Stomach (tissue), 9 donors: ENCODE measurements around the gene UGT8. TPM values are rescaled to one million over a fixed set of nuclear protein-coding genes. Genes with fewer than 3 reads are reported as not detected.
A peak's percentile ranks its signal among the peaks of the same experiment; 100 is the strongest.

Source experiments
- DNase-seq, 2 donors: peaks; one replicate each; pipeline versions ENCODE4 v3.0.0 to v3.0.0-alpha.2; 2013 to 2019
- H3K27ac ChIP-seq, 5 donors: fragments of 200-600 bp in 4 of 5; sonication (generic) in 4 of 5; one replicate each; pipeline ENCODE4 v1.5.1; 2013 to 2019; ENCODE audit warnings: mild to moderate bottlenecking in 1 of 5, moderate library complexity in 1 of 5
- H3K27me3 ChIP-seq, 3 donors: fragments of 200-600 bp; sonication (generic); one replicate each; pipeline ENCODE4 v1.5.1; 2017 to 2019; ENCODE audit warnings: mixed run types in 1 of 3
- H3K36me3 ChIP-seq, 4 donors: fragments of 200-600 bp; sonication (generic); 1 replicate in 3 of 4; 2 replicates in 1 of 4; pipeline ENCODE4 v1.5.1; 2016 to 2019
- H3K4me1 ChIP-seq, 4 donors: fragments of 200-600 bp; sonication (generic); one replicate each; pipeline ENCODE4 v1.5.1; 2016 to 2019
- H3K4me3 ChIP-seq, 4 donors: fragments of 200-600 bp; sonication (generic) in 3 of 4; one replicate each; pipeline ENCODE4 v1.5.1; 2016 to 2019; ENCODE audit warnings: mild to moderate bottlenecking in 1 of 4
- H3K9me3 ChIP-seq, 4 donors: fragments of 200-600 bp; sonication (generic); one replicate each; pipeline ENCODE4 v1.5.1; 2016 to 2019
- CTCF ChIP-seq, 7 experiments: fragments of 450-650 bp in 4 of 7; fragments of 200-600 bp in 3 of 7; sonication (generic) in 3 of 7; IDR thresholded peaks; one replicate each; pipeline ENCODE4 v1.5.1; 2016 to 2019; ENCODE audit warnings: antibody characterized with exemption in 7 of 7, control low read depth in 2 of 7, mild to moderate bottlenecking in 1 of 7
- EP300 ChIP-seq: sonication (generic); formaldehyde crosslinking; IDR thresholded peaks from one replicate; pipeline ENCODE4 v1.6.1; 2017; ENCODE audit warnings: antibody characterized with exemption
- POLR2A ChIP-seq, 4 donors: fragments of 450-650 bp; IDR thresholded peaks; one replicate each; pipeline ENCODE4 v1.6.1; 2016; ENCODE audit warnings: antibody characterized with exemption in 4 of 4, control low read depth in 2 of 4, mild to moderate bottlenecking in 1 of 4, moderate library complexity in 1 of 4
- POLR2AphosphoS5 ChIP-seq, 3 donors: sonication (generic); formaldehyde crosslinking; IDR thresholded peaks; one replicate each; pipeline ENCODE4 v1.6.1; 2016; ENCODE audit warnings: antibody characterized with exemption in 3 of 3
- WGBS, 5 donors: extraction: QIAGEN DNeasy Blood & Tissue Kit in 3 of 5; methylation state at CpG; one replicate each; pipeline versions ENCODE4 v1.1.5 to v1.1.7; 2013 to 2018; 5-methylcytosine and 5-hydroxymethylcytosine counted together
- intact Hi-C: fragments of 100-400 bp; cut with DNase I; formaldehyde crosslinking; loops from one replicate; pipeline ENCODE4 v1.15.1; 2023; ENCODE audit warnings: low total_unique reads
- polyA plus RNA-seq, 3 donors: library from polyadenylated mRNA; stranded (reverse); fragments of 200-250 nt; gene quantifications; one replicate each; pipeline ENCODE4 v1.2.3, GENCODE V29; 2013
- total RNA-seq, 5 donors: library from RNA; depleted of rRNA; stranded (reverse); fragments of >200 nt; gene quantifications; one replicate each; pipeline versions ENCODE4 v1.1.0 to v1.2.3, GENCODE V29; 2014 to 2016
- donor health status: healthy with polysubstance abuse.
- donor health status: Bipolar disorder and iron deficiency.
- donor health status: healthy.

The UGT8 gene
- total and polyA plus RNA-seq, 8 donors, result 1.2 to 42.6 (median 8.0) TPM

- TF ChIP-seq EP300, result no peak
- no peak for TF ChIP-seq POLR2AphosphoS5 (IDR thresholded peaks at IDR 0.05)
- no peak for TF ChIP-seq POLR2A (IDR thresholded peaks at IDR 0.05)
- TF ChIP-seq CTCF (IDR thresholded peaks at IDR 0.05), result no peak
- peak overlapping the region; percentile 64 to 89 (median 85) for H3K27ac ChIP-seq
- H3K4me3 ChIP-seq, result peak overlapping the region; percentile 55 to 74 (median 64)
- peaks cover 0 to 35% (median 10%) of the 10 kb centered on the region in 3 donors for H3K27me3 ChIP-seq
- no peaks in the 10 kb centered on the region for H3K36me3 ChIP-seq
- H3K4me1 ChIP-seq, result peaks cover 5 to 43% (median 28%) of the 10 kb centered on the region in 4 donors
- DNase-seq, result peak; percentile 24 to 47
- intact Hi-C loops, result no loop called here
- no peaks in the 10 kb centered on the region for H3K9me3 ChIP-seq
- WGBS, 5 donors, result 21 to 42% (median 30%) methylated on average over 17 of the region's 17 CpGs
Observed at GRCh38 chr4:114597410-114598115, 1.0 kb upstream of the UGT8 start.

DNA sequence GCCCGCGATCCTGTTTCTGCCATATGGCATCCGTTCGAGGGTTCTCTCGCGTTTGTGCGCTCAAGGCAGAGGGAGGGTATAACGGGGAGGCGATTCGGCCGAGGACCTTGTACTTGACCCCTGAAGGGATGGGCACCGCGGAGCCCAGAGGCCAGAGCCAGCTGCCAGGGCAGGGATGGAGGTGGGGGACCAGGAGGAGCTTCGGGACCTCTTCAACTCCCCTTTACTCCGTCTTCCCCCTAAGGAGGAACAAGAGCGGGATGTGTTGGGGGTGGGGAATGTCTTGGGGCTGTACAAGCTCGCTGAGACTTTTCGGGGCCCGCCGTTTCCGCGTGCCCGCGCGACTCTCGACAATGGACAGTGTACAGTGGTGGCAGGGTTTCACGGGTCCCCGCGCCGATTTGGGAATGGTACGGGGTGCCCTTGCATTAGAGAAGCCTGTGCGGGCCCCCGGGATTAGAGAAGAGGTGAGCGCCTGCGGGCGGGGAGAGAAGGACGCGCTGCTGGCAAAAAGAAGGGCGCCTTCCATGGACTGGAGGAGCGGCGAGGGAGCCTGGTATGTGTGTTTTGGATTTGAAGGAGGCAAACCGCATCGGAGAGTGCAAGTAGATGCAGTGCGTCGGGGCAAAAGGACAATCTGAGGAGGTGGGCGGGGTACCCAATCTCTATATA lies 760 bp downstream of the UGT8 start:
- peaks cover 0 to 35% (median 10%) of the 10 kb centered on the region in 3 donors for H3K27me3 ChIP-seq
- H3K4me1 ChIP-seq, result peaks cover 5 to 36% (median 21%) of the 10 kb centered on the region in 4 donors
- TF ChIP-seq CTCF (IDR thresholded peaks at IDR 0.05) (no peak), EP300 (no peak), POLR2AphosphoS5 (IDR thresholded peaks at IDR 0.05) (no peak), POLR2A (IDR thresholded peaks at IDR 0.05) (no peak)
- DNase-seq, result peak; percentile 43 to 75
- H3K36me3 ChIP-seq, result no peaks in the 10 kb centered on the region
- 2 to 5% (median 2%) methylated on average over 37 to 46 of the region's 46 CpGs for WGBS, 5 donors
- H3K4me3 ChIP-seq, result peak overlapping the region; percentile 55 to 74 (median 64)
- no peaks in the 10 kb centered on the region for H3K9me3 ChIP-seq
- intact Hi-C loops, result no loop called here
- peak overlapping the region; percentile 64 to 89 (median 85) for H3K27ac ChIP-seq

- intact Hi-C loops, result no loop called here
- peak overlapping the region; percentile 55 to 74 (median 64) for H3K4me3 ChIP-seq
- peaks cover 5 to 36% (median 21%) of the 10 kb centered on the region in 4 donors for H3K4me1 ChIP-seq
- H3K9me3 ChIP-seq, result no peaks in the 10 kb centered on the region
- peak overlapping the region; percentile 64 to 89 (median 85) for H3K27ac ChIP-seq
- TF ChIP-seq EP300 (no peak), CTCF (IDR thresholded peaks at IDR 0.05) (no peak), POLR2AphosphoS5 (IDR thresholded peaks at IDR 0.05) (no peak), POLR2A (IDR thresholded peaks at IDR 0.05) (no peak)
- peaks cover 0 to 34% (median 10%) of the 10 kb centered on the region in 3 donors for H3K27me3 ChIP-seq
- no peaks in the 10 kb centered on the region for H3K36me3 ChIP-seq
- DNase-seq, result peak in 1 of 2 donors; percentile 53
- 8 to 22% (median 18%) methylated on average over 15 of the region's 15 CpGs for WGBS, 5 donors
Observed at GRCh38 chr4:114599903-114600552, 1.4 kb downstream of the UGT8 start.

GRCh38 chr4:114600672-114601071 lies 2.1 kb downstream of the UGT8 start:
- DNase-seq, result no peak
- H3K4me1 ChIP-seq, result peaks cover 5 to 36% (median 21%) of the 10 kb centered on the region in 4 donors
- 36 to 66% (median 55%) methylated on average over 1 of the region's 1 CpG for WGBS, 5 donors
- no peaks in the 10 kb centered on the region for H3K9me3 ChIP-seq
- H3K27ac ChIP-seq, result peak overlapping the region in 3 of 5 donors; percentile 64 to 85 (median 85)
- TF ChIP-seq CTCF (IDR thresholded peaks at IDR 0.05) (no peak), POLR2AphosphoS5 (IDR thresholded peaks at IDR 0.05) (no peak), POLR2A (IDR thresholded peaks at IDR 0.05) (no peak), EP300 (no peak)
- no peak overlapping the region for H3K4me3 ChIP-seq
- H3K27me3 ChIP-seq, result peaks cover 0 to 27% (median 10%) of the 10 kb centered on the region in 3 donors
- intact Hi-C loops, result no loop called here
- no peaks in the 10 kb centered on the region for H3K36me3 ChIP-seq
